ENCODE results near the gene IHH. TPM values are rescaled to one million over a fixed set of nuclear protein-coding genes. Genes with fewer than 3 reads are reported as not detected.

IHH gene
- total RNA-seq, 1 donor from 2014 or later, result 0.16 TPM

- no peak overlapping the region for H3K27ac Mint-ChIP-seq (ENCODE audit: unreplicated experiment)
- H3K9me3 Mint-ChIP-seq, result no peaks in the 10 kb centered on the region
- H3K4me3 Mint-ChIP-seq, result no peak overlapping the region
- H3K4me1 Mint-ChIP-seq, result no peaks in the 10 kb centered on the region
- H3K36me3 Mint-ChIP-seq (ENCODE audit: low read depth), result no peaks in the 10 kb centered on the region
- H3K27me3 Mint-ChIP-seq (ENCODE audit: low read depth), result no peaks in the 10 kb centered on the region
- no peak for TF ChIP-seq CTCF (conservative IDR thresholded peaks at IDR 0.05)
- no peak for DNase-seq (ENCODE audit: low read depth, low spot score)
Measured at GRCh38 chr2:219099329-219099728, 38.6 kb upstream of the IHH start.

- no peaks in the 10 kb centered on the region for H3K27me3 Mint-ChIP-seq (ENCODE audit: low read depth)
- H3K4me1 Mint-ChIP-seq, result no peaks in the 10 kb centered on the region
- no peaks in the 10 kb centered on the region for H3K9me3 Mint-ChIP-seq
- no peak for DNase-seq (ENCODE audit: low read depth, low spot score)
- H3K4me3 Mint-ChIP-seq, result no peak overlapping the region
- no peak for TF ChIP-seq CTCF (conservative IDR thresholded peaks at IDR 0.05)
- no peaks in the 10 kb centered on the region for H3K36me3 Mint-ChIP-seq (ENCODE audit: low read depth)
- H3K27ac Mint-ChIP-seq (ENCODE audit: unreplicated experiment), result no peak overlapping the region
Measured at GRCh38 chr2:219095406-219095935, 34.8 kb upstream of the IHH start.

GRCh38 chr2:219094171-219094570 lies 33.5 kb upstream of the IHH start:
- Mint-ChIP-seq H3K36me3 (ENCODE audit: low read depth) (peaks cover 2% of the 10 kb centered on the region), H3K4me3 (no peak overlapping the region), H3K27ac (ENCODE audit: unreplicated experiment) (no peak overlapping the region), H3K27me3 (ENCODE audit: low read depth) (no peaks in the 10 kb centered on the region), H3K9me3 (no peaks in the 10 kb centered on the region), H3K4me1 (no peaks in the 10 kb centered on the region)
- no peak for TF ChIP-seq CTCF (conservative IDR thresholded peaks at IDR 0.05)
- DNase-seq (ENCODE audit: low read depth, low spot score), result no peak

GRCh38 chr2:219090436-219091299 lies 29.9 kb upstream of the IHH start:
- H3K27me3 Mint-ChIP-seq (ENCODE audit: low read depth), result no peaks in the 10 kb centered on the region
- no peak overlapping the region for H3K4me3 Mint-ChIP-seq
- no peak overlapping the region for H3K27ac Mint-ChIP-seq (ENCODE audit: unreplicated experiment)
- TF ChIP-seq CTCF (conservative IDR thresholded peaks at IDR 0.05), result no peak
- H3K36me3 Mint-ChIP-seq (ENCODE audit: low read depth), result peaks cover 2% of the 10 kb centered on the region
- DNase-seq (ENCODE audit: low read depth, low spot score), result no peak
- peaks cover 14% of the 10 kb centered on the region for H3K4me1 Mint-ChIP-seq
- H3K9me3 Mint-ChIP-seq, result no peaks in the 10 kb centered on the region

GRCh38 chr2:219089330-219089729 lies 28.6 kb upstream of the IHH start:
- H3K4me1 Mint-ChIP-seq, result peaks cover 14% of the 10 kb centered on the region
- no peaks in the 10 kb centered on the region for H3K9me3 Mint-ChIP-seq
- TF ChIP-seq CTCF (conservative IDR thresholded peaks at IDR 0.05), result no peak
- no peaks in the 10 kb centered on the region for H3K27me3 Mint-ChIP-seq (ENCODE audit: low read depth)
- DNase-seq (ENCODE audit: low read depth, low spot score), result no peak
- H3K4me3 Mint-ChIP-seq, result no peak overlapping the region
- H3K36me3 Mint-ChIP-seq (ENCODE audit: low read depth), result peaks cover 2% of the 10 kb centered on the region
- H3K27ac Mint-ChIP-seq (ENCODE audit: unreplicated experiment), result no peak overlapping the region
